MM.1S (cell line): ENCODE data around the gene ATP6V0B.

Source experiments
- DNase-seq: peaks from one replicate; pipeline ENCODE4 v3.0.0-alpha.2; 2015
- H2AFZ ChIP-seq: fragments of 300-600 bp; sonication (generic); 2 replicates; pipeline ENCODE4 v1.6.0; 2016; ENCODE audit warnings: antibody characterized with exemption, low read length
- H3F3A ChIP-seq: fragments of 300-600 bp; sonication (generic); 2 replicates; pipeline ENCODE4 v1.6.1; 2016; ENCODE audit warnings: mild to moderate bottlenecking, antibody characterized with exemption, low read length, moderate library complexity, mixed read lengths; ENCODE audit not compliant: insufficient read depth
- H3K27ac ChIP-seq: fragments of 300-600 bp; sonication (generic); 2 replicates; pipeline ENCODE4 v1.5.1; 2016; ENCODE audit warnings: mild to moderate bottlenecking, low read length
- H3K27me3 ChIP-seq: fragments of 300-600 bp; sonication (generic); replicated peaks from 2 replicates; pipeline ENCODE4 v1.6.0; 2016; ENCODE audit warnings: low read length; ENCODE audit not compliant: insufficient read depth
- H3K36me3 ChIP-seq: fragments of 300-600 bp; sonication (generic); replicated peaks from 2 replicates; pipeline ENCODE4 v1.6.1; 2016; ENCODE audit warnings: mild to moderate bottlenecking, low read length, mixed read lengths; ENCODE audit not compliant: insufficient read depth
- H3K4me1 ChIP-seq: fragments of 300-600 bp; sonication (generic); 2 replicates; pipeline ENCODE4 v1.6.1; 2016; ENCODE audit warnings: low read length, mixed read lengths
- H3K4me2 ChIP-seq: fragments of 300-600 bp; sonication (generic); 2 replicates; pipeline ENCODE4 v1.6.0; 2016; ENCODE audit warnings: low read depth, low read length
- H3K4me3 ChIP-seq: fragments of 300-600 bp; sonication (generic); 2 replicates; pipeline ENCODE4 v1.5.1; 2016; ENCODE audit warnings: low read length, mixed read lengths
- H3K79me2 ChIP-seq: fragments of 300-600 bp; sonication (generic); 2 replicates; pipeline ENCODE4 v1.6.1; 2016; ENCODE audit warnings: mixed run types, low read length, mixed read lengths
- H3K9ac ChIP-seq: fragments of 300-600 bp; sonication (generic); 2 replicates; pipeline ENCODE4 v1.6.1; 2016; ENCODE audit warnings: low read length, mixed read lengths
- H3K9me2 ChIP-seq: fragments of 300-600 bp; sonication (generic); replicated peaks from 2 replicates; pipeline ENCODE4 v1.6.1; 2016; ENCODE audit warnings: mild to moderate bottlenecking, low read length, mixed read lengths; ENCODE audit not compliant: insufficient read depth
- H3K9me3 ChIP-seq: fragments of 300-600 bp; sonication (generic); replicated peaks from 2 replicates; pipeline ENCODE4 v1.6.1; 2016; ENCODE audit warnings: mild to moderate bottlenecking, low read length, mixed read lengths; ENCODE audit not compliant: insufficient read depth
- H4K20me1 ChIP-seq: fragments of 300-600 bp; sonication (generic); 2 replicates; pipeline ENCODE4 v1.6.1; 2016; ENCODE audit warnings: mild to moderate bottlenecking, low read length, moderate library complexity, mixed read lengths; ENCODE audit not compliant: insufficient read depth
- CTCF ChIP-seq: fragments of 300-600 bp; sonication (generic); IDR thresholded peaks from 2 replicates; pipeline ENCODE4 v1.5.1; 2016; ENCODE audit warnings: antibody characterized with exemption, low read length, mixed read lengths
- EZH2 ChIP-seq: fragments of 300-600 bp; sonication (generic); optimal IDR thresholded peaks from 2 replicates; pipeline ENCODE3; 2017; ENCODE audit warnings: low read depth, mild to moderate bottlenecking, antibody characterized with exemption, low read length, mixed read lengths
- EZH2phosphoT487 ChIP-seq: fragments of 300-600 bp; sonication (generic); IDR thresholded peaks from 2 replicates; pipeline ENCODE4 v1.6.1; 2018; ENCODE audit warnings: antibody characterized with exemption, low read length

ATP6V0B gene

GRCh38 chr1:43951021-43951985 is 23.5 kb upstream of the ATP6V0B start:
- no peak overlapping the region for H3K4me2 ChIP-seq

GRCh38 chr1:43952731-43953346 is 21.9 kb upstream of the ATP6V0B start:
- Histone ChIP-seq H3F3A (no peaks in the 10 kb centered on the region), H3K4me2 (no peak overlapping the region), H3K9me3 (no peaks in the 10 kb centered on the region)

More at GRCh38 chr1:43951021-43951985, 23.5 kb upstream of the ATP6V0B start:
- Histone ChIP-seq H3F3A (no peaks in the 10 kb centered on the region), H3K9me3 (no peaks in the 10 kb centered on the region), H3K4me3 (no peak overlapping the region), H3K27ac (no peak overlapping the region), H3K9ac (no peak overlapping the region), H2AFZ (no peak overlapping the region), H3K36me3 (no peaks in the 10 kb centered on the region), H3K9me2 (no peaks in the 10 kb centered on the region), H3K79me2 (peaks cover 23% of the 10 kb centered on the region), H3K27me3 (no peaks in the 10 kb centered on the region), H3K4me1 (peaks cover 11% of the 10 kb centered on the region; the same call in 1 of the 2 replicates), H4K20me1 (no peaks in the 10 kb centered on the region)
- DNase-seq: no peak
- TF ChIP-seq CTCF (no peak), EZH2 (no peak), EZH2phosphoT487 (no peak)

GRCh38 chr1:43953361-43953760 is 21.4 kb upstream of the ATP6V0B start:
- H3K4me2 ChIP-seq: no peak overlapping the region
- no peaks in the 10 kb centered on the region for H4K20me1 ChIP-seq
- no peak overlapping the region for H2AFZ ChIP-seq
- H3K9me3 ChIP-seq: no peaks in the 10 kb centered on the region
- no peaks in the 10 kb centered on the region for H3K9me2 ChIP-seq
- no peaks in the 10 kb centered on the region for H3F3A ChIP-seq
- no peak for DNase-seq
- no peaks in the 10 kb centered on the region for H3K27me3 ChIP-seq
- TF ChIP-seq EZH2phosphoT487 (no peak), CTCF (no peak), EZH2 (no peak)
- no peak overlapping the region for H3K4me3 ChIP-seq
- H3K27ac ChIP-seq: no peak overlapping the region
- peaks cover 9% of the 10 kb centered on the region for H3K79me2 ChIP-seq
- no peaks in the 10 kb centered on the region for H3K36me3 ChIP-seq
- no peak overlapping the region for H3K9ac ChIP-seq
- H3K4me1 ChIP-seq: peaks cover 2% of the 10 kb centered on the region; the same call in 1 of the 2 replicates

More at GRCh38 chr1:43952731-43953346, 21.9 kb upstream of the ATP6V0B start:
- H4K20me1 ChIP-seq: no peaks in the 10 kb centered on the region
- no peak for DNase-seq
- H2AFZ ChIP-seq: no peak overlapping the region
- H3K79me2 ChIP-seq: peaks cover 14% of the 10 kb centered on the region
- TF ChIP-seq CTCF (no peak), EZH2phosphoT487 (no peak), EZH2 (no peak)
- no peak overlapping the region for H3K4me3 ChIP-seq
- H3K27me3 ChIP-seq: no peaks in the 10 kb centered on the region
- no peaks in the 10 kb centered on the region for H3K9me2 ChIP-seq
- no peak overlapping the region for H3K27ac ChIP-seq
- H3K9ac ChIP-seq: no peak overlapping the region
- no peaks in the 10 kb centered on the region for H3K36me3 ChIP-seq
- peaks cover 7% of the 10 kb centered on the region; the same call in 1 of the 2 replicates for H3K4me1 ChIP-seq
